DMS53 (cell line): ENCODE results near the gene SDC1.
"Not testable (repeated sequence)": the region's sequence is repeated elsewhere in the genome, so short reads cannot be mapped to it uniquely, and the experiment has no call there.

ENCODE experiments used
- DNase-seq: peaks from one replicate; lab custom pipeline; 2025; lab: John Stamatoyannopoulos, UW

SDC1 gene

GRCh38 chr2:20197192-20197591 lies 27.7 kb downstream of the SDC1 start:
- peak; percentile 42 for DNase-seq

- DNase-seq: peak; percentile 86
Measured at GRCh38 chr2:20196657-20197161, 28.2 kb downstream of the SDC1 start.

DNA sequence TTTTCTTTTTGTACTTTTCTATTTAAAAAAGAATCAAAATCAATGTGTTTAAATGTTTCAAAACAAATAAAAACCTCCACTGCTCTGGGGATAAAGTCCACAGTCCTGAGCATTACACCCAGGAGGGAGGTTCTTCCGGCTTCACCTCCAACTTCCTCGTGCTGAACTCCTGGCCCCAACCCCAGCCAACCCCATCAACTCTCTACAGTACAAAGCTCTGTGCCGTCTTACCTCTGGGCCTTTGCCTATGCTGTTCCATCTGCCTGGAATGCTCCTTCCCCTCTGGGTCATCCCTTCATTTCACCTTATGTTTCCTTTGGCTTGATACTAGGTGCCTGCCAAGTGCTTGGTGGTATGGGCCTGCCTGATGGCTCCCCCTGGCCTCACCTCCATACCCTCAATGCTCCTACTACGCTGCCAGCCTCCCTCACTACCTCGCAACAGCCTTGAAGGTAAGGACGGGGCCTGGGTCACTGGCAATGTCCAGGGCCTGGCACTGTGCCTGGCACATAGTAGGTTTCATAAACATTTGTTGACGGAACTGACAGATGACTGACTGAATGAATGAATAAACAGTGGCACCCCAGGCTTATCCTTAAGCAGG lies 28.8 kb downstream of the SDC1 start:
- DNase-seq: peak; percentile 47

- DNase-seq: no peak
Measured at GRCh38 chr2:20195431-20196033, 29.4 kb downstream of the SDC1 start.

GRCh38 chr2:20195016-20195411 lies 29.9 kb downstream of the SDC1 start:
- DNase-seq: not testable (repeated sequence)

DNA sequence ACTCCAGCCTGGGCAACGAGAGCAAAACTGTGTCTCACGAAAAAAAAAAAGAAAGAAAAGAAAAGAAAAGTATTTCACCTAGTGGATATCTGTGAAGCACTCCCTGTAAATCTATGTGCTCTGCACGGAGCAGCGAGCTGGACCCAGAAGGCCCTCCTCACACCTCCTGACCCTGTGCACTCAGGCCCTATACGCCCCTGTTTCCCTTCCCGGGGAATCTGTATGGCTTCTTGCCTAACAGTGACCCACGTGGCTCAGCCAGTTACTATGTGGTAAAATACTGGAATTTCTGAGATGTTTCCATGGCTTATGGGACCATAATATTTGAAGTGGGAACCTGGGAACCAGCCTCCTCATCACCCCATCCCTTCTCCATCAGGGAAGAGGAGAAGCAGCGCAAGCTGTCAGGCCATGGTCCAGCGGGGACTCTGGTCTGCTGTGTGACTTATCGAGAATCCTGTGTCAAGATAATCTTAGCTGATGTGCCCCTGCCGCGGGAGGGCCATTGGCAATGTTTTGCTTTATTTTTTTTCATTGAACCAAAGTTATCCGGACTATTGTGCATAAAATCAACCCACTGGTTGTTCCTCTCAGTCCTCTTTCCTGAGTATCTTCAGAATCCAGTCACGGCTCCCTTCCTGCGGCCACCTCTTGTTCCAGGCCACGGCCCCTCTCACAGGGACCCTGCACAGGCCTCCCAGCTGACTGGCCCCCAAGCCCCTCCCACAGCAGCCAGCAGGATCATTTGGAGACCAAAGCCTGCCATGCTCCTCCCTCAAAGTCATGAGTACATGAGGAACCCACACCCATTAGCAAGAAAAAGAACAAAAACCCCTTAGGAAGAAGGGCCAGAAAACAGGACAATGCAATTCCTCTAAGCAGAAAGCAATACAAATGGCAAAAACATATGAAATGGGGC lies 30.6 kb downstream of the SDC1 start:
- DNase-seq: no peak

DNA sequence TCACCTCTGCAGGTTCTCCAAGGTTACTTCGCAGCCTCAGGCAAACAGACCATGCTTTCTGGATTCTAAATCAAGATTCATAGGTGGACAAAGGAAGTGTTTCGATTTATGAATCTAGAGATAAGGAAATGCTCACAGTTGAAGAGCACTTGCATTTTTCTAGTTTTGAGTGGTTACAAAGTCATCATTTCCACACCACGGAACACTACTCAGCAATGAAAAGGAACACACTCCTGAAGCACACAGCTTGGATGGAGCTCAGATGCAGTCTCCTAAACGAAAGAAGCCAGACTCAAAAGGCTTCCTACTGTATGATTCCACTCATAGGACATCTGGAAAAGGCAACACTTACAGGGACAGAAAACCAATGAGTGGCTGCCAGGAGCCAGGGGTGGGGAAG lies 31.7 kb downstream of the SDC1 start:
- no peak for DNase-seq

DNA sequence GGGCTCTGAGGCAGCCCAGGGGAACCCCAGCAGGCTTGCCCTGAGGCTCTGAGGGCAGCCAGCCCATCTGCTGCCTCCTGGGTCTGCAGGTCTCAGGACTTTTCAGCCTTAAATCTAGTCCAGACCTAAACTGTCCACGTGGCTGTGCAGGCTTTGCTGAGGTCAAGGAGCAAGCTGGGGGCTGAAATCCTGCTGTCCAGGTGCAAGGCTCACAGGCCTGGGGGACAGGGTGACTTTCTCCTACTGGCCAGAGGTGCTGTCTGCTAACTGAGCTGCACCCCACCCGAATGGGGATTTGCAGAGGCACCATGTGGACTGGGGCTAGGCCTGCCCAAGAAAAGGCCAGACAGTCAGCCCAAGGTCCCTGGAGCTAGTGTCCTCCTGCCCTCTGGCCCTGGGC lies 32.1 kb downstream of the SDC1 start:
- no peak for DNase-seq

- no peak for DNase-seq
Measured at GRCh38 chr2:20191714-20192569, 33.0 kb downstream of the SDC1 start.

- DNase-seq: no peak
Measured at GRCh38 chr2:20190876-20191713, 33.8 kb downstream of the SDC1 start.

- DNase-seq: no peak
Measured at GRCh38 chr2:20190170-20190569, 34.8 kb downstream of the SDC1 start.

GRCh38 chr2:20189299-20189931 lies 35.5 kb downstream of the SDC1 start:
- no peak for DNase-seq

DNA sequence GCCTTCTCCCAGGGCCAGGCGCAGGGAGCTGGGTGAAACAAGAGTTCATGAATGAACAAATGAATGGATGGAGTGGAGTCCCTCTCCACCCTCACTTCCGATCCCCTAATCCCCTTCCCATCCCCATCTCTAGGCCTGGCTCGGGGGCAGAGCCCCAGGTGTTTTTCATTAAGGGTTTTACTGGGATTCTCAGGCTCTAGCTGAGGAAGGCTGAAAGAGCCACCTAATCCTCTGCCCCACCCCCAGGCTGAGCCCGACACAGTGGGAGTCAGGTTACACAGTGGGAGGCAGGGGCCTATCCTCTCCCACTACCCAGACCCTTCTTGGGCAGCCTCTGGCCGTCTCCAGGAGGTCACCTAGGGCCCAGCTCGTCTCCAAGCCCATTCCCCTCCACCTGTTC lies 36.1 kb downstream of the SDC1 start:
- no peak for DNase-seq

GRCh38 chr2:20188201-20188600 lies 36.7 kb downstream of the SDC1 start:
- no peak for DNase-seq

DNA sequence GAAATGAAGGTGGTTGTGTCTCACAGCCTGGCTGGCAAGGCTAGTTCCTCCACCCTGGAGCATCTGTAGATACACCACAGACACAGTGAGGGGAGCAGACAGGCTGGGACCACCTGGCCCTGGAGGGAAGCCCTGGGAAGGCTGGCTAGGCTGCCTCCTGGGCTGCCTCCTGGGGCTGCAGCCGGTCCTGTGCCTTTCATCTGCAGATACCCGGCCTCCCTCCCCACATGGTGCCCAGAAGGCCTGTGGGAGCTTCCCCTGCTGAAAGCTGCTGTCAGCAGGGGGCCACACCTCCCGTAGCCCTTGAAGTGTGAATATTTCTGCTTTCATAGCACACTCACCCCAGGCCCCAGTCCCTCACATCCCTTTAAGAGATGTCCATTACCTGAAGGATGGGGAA lies 37.6 kb downstream of the SDC1 start:
- no peak for DNase-seq

DNA sequence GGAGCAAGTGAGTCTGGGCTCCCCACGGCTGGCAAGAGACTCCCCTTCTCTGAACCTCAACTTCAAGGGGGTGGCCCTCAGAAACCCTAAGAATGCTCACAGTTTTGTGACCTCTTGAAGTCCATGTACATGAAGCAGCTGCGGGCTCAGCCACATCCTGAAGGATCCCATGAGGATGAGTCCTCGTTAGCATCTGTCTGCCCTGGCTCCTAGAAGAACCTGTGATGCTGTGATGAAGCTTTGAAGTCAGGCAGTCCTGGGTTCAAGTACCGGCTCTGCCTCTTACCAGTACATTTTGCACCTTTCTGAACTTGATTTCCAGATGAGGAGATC lies 38.1 kb downstream of the SDC1 start:
- no peak for DNase-seq

DNA sequence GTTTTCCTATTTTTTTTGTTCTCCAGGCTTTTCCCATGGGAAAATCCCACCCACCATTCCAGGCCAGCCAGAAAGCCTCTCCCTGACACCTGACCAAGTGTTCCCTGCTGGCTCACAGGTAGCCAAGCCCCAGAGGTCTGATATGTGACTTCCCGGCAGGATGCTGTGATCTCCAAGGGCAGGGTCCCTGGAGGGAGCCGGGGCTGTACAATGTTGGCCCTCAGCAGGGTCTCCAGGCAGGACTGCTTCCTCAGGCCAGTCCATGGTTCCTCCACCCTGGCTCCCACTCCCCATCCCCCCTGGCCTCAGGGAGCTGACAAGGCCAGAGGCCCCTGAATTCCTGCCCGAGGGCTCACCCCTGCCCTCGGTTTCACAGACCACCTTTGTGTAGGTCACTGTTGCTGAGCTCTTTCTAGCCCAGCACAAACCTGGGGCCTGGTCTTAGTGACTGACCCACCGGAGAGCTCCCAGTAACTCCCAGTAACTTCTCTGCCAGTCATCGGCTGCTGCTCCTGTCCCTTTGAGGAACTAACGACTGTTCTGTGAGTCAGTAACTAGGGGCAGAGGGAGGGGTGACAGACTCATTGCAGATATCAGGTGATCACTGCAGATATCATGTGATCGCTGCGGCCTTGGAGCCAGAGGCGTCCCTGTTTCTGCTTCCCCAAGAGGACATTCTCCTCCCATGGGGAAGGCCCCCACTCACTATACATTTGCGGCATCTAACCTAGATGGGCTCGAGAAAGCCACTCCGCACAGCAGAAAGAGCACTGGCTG lies 38.7 kb downstream of the SDC1 start:
- no peak for DNase-seq

DNA sequence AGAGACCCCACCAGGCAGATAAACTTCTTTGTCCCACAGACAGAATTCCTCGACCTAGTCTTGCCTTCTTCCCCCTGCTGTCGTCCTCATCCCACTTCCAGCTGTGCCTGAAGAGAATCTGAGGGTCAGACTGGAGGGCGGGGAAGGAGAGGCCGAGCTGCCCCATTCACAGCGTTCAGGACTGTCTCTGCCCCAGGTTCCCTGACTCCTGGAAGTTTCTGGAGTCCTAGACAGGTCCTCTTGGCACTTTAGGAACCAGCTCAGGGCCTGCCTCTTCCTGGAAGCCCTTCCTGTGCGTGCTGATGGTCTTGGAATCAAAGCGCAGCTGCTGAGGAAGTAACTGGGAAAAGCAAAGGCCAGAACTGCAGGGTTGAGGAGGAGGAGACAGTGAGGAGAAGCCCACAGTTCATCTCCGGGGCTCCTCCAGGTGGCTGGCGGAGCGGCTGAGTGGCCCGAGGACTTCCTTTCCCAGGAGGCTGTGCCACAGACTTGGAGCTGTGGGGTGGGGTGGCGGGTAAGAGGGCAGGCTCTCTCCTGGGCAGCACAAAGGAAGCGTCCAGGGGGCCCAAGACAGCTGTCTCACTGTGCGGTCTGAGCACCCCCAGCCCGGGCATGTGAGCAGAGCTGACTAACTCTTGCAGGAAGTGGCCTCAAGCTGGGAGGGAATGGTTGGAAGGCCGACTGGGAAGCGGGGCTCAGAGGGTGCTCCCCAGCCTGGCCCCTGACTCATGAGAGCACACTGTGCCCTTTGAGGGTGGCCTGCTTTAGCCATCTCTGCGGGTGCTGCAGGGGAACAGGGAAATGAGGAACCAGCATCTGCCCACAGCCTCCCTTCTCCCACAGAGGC lies 39.5 kb downstream of the SDC1 start:
- no peak for DNase-seq
